ENCODE results near the gene DEPDC4. TPM values are rescaled to one million over a fixed set of nuclear protein-coding genes. Genes with fewer than 3 reads are reported as not detected.
"Not testable (repeated sequence)": the region's sequence is repeated elsewhere in the genome, so short reads cannot be mapped to it uniquely, and the experiment has no call there.

The DEPDC4 gene
- total RNA-seq (2014; rRNA removed; shearing (Covaris generic)): 4.2 and 5.1 TPM in 2 replicates

DNA sequence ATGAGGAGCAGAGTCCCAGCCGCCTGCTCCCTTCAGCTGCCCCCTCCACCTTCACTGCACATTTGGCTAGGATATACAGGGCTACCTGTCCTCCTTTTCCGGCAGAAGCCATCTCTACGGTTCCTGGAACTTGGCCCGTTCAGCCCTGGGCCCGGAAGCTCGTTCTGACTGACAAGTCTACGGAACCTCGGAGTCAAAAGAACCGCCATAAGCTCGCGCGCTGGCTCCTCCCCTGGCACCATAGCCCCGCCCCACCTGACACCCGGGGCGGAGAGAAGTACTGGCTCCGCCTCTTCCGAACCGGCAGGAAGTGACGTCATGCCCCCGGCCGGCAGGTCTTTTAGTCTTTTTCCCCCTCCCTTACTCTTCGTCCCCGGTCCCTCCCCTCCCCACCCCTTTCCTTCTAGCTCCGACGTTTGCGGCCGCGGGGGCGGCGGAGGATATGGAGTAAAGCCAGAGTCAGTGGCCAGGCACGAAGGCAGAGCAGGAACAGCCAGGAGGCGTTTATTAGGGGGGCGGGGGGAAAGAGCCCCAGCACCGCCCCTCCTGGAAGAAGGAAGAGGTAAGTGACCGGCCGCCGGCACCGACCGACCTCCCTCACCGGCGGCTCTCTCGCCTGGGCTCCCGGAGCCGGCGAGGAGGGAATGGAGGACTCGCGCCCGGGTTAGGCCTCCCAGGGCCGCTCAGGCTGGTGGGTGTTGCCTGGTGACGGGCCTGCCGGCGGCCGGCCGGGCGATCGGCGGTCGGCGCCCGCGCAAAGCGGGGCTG lies at the start of gene DEPDC4, which contains the start of gene SCYL2:
Gene DEPDC4, minus strand, starts transcription at position 245 of the 768 bp plus-strand sequence. Its CDS starts 3 bp downstream, at position 242.
Gene SCYL2, plus strand, starts transcription at position 343 of the 768 bp plus-strand sequence. CDS start 15,794 bp downstream, outside the sequence.
- peak; percentile 94 to 95 for DNase-seq
- no peaks in the 10 kb centered on the region for H3K9me3 ChIP-seq (replicated peaks)
- H3K27me3 ChIP-seq: no peaks in the 10 kb centered on the region
- H3K4me3 ChIP-seq: peak within 1 kb of the TSS; percentile 77
- no peaks in the 10 kb centered on the region for H3K36me3 ChIP-seq
- no peaks in the 10 kb centered on the region; the same call in 1 of the 2 replicates for H3K4me1 ChIP-seq
- H3K27ac ChIP-seq: peak within 1 kb of the TSS; percentile 62

DNA sequence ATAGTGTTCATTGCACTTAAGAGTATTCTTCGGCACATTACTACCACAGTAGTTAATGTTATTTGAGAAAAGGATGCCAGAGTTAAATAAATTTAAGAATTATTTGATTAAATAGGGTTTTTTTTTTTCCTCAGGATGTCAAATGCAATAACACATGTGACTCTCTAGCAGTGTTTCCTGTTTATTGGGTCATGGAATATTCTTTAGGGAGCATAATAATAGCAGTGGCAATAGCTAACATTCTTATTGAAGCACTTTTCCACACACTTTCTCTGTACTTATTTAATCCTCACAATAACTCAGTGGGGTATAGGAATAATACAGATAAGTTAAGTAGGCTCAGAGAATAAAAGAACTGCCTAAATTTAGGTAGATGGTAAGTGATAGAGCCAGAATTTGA lies 44.4 kb upstream of the DEPDC4 start:
- H3K9me3 ChIP-seq (replicated peaks): no peaks in the 10 kb centered on the region

DNA sequence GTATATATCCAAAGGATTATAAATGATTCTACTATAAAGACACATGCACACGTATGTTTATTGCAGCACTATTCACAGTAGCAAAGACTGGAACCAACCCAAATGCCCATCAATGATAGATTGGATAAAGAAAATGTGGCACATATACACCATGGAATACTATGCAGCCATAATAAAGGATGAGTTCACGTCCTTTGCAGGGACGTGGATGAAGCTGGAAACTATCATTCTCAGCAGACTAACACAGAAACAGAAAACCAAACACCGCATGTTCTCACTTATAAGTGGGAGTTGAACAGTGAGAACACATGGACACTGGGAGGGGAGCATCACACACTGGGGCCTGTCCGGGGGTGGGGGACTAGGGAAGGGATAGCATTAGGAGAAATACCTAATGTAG lies 41.3 kb upstream of the DEPDC4 start:
- DNase-seq; H3K27ac ChIP-seq; H3K9me3 ChIP-seq (replicated peaks); H3K27me3 ChIP-seq; H3K4me3 ChIP-seq; H3K4me1 ChIP-seq: not testable (repeated sequence)
- H3K36me3 ChIP-seq: peaks cover 14% of the 10 kb centered on the region

More for the DNA sequence above, 44.4 kb upstream of the DEPDC4 start:
- Histone ChIP-seq H3K4me3 (no peak overlapping the region), H3K27me3 (no peaks in the 10 kb centered on the region), H3K4me1 (no peaks in the 10 kb centered on the region), H3K27ac (no peak overlapping the region), H3K36me3 (peaks cover 25% of the 10 kb centered on the region)
- DNase-seq: no peak

DNA sequence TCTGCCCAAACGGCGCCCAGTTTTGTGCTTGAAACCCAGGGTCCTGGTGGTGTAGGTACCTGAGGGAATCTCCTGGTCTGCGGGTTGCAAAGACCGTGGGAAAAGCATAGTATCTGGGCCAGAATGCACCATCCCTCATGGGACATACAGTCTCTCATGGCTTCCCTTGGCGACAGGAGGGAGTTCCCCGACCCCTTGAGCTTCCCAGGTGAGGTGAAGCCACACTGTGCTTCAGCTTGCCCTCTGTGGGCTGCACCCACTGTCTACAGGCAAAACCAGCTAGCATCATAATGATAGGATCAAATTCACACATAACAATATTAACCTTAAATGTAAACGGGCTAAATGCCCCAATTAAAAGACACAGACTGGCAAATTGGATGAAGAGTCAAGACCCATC lies 37.5 kb upstream of the DEPDC4 start:
- peaks cover 19% of the 10 kb centered on the region for H3K36me3 ChIP-seq
- H3K4me1 ChIP-seq; DNase-seq; H3K27ac ChIP-seq; H3K9me3 ChIP-seq (replicated peaks); H3K4me3 ChIP-seq; H3K27me3 ChIP-seq: not testable (repeated sequence)

DNA sequence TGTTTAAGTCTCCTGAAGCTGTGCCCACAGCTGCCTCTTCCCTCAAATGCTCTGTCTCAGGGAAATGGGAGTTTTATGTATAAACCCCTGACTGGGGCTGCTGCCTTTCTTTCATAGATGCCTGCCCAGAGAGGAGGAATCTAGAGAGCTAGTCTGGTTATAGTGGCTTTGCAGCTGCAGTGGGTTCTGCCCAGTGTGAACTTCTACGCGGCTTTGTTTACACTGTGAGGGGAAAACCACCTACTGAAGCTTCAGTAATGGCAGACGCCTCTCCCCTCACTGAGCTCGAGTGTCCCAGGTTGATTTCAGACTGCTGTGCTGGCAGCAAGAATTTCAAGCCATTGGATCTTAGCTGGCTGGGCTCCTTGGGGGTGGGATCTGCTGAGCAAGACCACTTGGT lies 37.0 kb upstream of the DEPDC4 start:
- H3K9me3 ChIP-seq (replicated peaks): no peaks in the 10 kb centered on the region
- no peak overlapping the region for H3K4me3 ChIP-seq
- no peaks in the 10 kb centered on the region for H3K27me3 ChIP-seq
- H3K36me3 ChIP-seq: peaks cover 24% of the 10 kb centered on the region
- no peaks in the 10 kb centered on the region for H3K4me1 ChIP-seq
- no peak overlapping the region for H3K27ac ChIP-seq
- DNase-seq: no peak

DNA sequence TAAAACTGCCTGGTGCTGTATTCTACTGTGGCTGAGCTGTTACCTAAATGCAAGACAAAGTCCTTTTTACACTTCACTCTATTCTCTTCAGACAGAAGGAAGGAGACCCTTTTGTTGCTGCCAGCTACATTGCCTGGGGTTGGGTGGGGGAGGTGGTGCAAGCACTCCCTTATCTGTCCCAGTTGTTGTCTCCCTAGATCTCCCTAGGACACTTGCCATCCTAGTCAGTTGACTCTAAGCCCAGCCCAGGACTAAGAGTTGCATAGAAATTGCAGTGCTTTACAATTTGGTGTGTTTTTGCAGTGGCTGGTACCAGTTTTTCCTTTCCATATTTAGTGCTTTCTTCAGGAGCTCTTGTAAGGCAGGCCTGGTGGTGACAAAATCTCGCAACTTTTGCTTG lies 35.2 kb upstream of the DEPDC4 start:
- Histone ChIP-seq H3K4me3 (no peak overlapping the region), H3K36me3 (peaks cover 27% of the 10 kb centered on the region), H3K9me3 (replicated peaks) (no peaks in the 10 kb centered on the region), H3K4me1 (no peaks in the 10 kb centered on the region), H3K27ac (no peak overlapping the region), H3K27me3 (no peaks in the 10 kb centered on the region)
- DNase-seq: no peak

DNA sequence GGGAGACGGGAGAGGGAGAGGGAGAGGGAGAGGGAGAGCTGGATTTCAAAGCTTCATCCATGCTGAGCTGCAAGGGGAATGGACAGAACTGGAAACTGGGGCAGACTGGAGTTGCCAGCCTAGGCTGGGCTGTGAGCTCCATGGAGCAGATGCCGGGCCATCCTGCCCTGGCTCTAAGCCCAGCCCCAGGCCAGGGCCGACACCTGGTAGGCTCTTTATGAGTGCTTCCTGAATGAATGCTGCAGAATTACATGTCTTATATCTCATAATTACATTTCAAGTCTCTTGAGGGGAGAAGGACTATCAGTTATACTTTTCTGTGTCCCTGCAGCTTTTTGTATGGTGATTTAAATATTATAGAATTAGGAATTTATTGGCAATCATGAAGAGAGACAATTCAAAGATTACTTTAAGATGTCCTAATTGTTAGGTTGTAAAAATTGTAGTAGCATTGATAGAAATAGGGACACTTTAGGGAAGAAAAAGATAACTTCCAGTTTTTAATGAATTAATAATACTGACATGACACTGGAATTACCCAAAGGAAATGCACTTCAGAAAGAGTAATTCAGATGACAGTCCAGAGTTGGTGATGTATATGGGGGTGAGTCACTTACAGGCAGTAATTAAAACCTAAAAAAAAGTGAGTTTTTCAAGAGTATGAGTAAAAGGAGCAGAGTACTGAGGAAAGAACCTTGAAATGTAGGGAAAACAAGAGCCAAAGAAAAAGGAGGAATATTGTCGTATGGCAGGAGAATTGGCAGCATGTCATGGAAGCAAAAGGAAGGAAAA lies 29.1 kb upstream of the DEPDC4 start:
- Histone ChIP-seq H3K4me1 (no peaks in the 10 kb centered on the region), H3K36me3 (peaks cover 28% of the 10 kb centered on the region), H3K27me3 (no peaks in the 10 kb centered on the region), H3K4me3 (no peak overlapping the region), H3K27ac (no peak overlapping the region), H3K9me3 (replicated peaks) (no peaks in the 10 kb centered on the region)
- no peak for DNase-seq

DNA sequence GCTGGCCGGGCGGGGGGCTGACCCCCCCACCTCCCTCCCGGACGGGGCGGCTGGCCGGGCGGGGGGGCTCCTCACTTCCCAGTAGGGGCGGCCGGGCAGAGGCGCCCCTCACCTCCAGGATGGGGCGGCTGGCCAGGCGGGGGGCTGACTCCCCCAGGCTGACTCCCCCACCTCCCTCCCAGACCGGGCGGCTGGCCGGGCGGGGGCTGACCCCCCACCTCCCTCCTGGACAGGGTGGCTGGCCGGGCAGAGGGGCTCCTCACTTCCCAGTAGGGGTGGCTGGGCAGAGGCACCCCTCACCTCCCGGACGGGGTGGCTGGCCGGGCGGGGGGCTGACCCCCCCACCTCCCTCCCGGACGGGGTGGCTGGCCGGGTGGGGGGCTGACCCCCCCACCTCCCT lies 27.5 kb upstream of the DEPDC4 start:
- not testable (repeated sequence) for H3K4me1 ChIP-seq; H3K27ac ChIP-seq; DNase-seq; H3K4me3 ChIP-seq; H3K27me3 ChIP-seq; H3K9me3 ChIP-seq (replicated peaks)
- peaks cover 19% of the 10 kb centered on the region for H3K36me3 ChIP-seq

DNA sequence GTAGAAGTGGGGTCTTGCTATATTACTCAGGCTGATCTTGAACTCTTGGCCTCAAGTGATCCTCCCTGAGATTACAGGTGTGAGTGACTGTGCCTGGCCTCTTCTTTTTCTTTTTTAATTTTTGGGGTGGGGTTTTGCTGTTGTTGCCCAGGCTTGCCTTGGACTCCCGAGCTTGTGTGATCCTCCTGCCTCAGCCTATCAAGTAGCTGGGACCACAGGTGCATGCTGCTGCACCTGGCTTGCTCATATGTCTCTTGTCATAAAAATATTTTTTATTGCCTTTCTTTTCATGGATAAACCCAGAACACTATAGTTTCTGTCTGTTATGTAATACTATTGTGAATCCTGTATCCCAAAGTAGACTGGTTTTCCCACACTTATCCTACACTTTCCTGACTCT lies 26.1 kb upstream of the DEPDC4 start:
- H3K36me3 ChIP-seq: peaks cover 13% of the 10 kb centered on the region; the same call in 1 of the 2 replicates
- no peak overlapping the region for H3K4me3 ChIP-seq
- DNase-seq: no peak
- H3K27me3 ChIP-seq: no peaks in the 10 kb centered on the region
- no peaks in the 10 kb centered on the region for H3K9me3 ChIP-seq (replicated peaks)
- no peaks in the 10 kb centered on the region for H3K4me1 ChIP-seq
- no peak overlapping the region for H3K27ac ChIP-seq

DNA sequence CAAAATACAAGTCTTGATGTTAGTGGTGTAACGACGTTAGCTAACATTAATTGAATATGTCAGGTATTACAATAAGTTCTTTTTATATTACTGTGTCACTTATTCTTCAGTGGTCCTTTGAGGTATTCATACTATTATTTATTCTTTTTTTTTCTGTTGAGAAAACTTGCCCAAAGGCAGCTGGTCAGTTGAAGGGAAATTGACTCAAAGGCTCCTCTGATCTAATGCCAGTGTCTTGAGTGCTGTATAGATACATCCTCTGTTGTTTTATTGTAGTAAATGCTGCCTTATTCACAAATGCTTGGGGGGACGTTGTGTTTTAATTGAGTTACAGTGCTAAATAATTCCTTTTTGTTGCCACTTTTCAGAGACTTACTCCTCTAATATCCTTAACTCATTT lies 23.1 kb upstream of the DEPDC4 start:
- Histone ChIP-seq H3K27me3 (no peaks in the 10 kb centered on the region), H3K27ac (no peak overlapping the region), H3K4me1 (no peaks in the 10 kb centered on the region), H3K9me3 (replicated peaks) (no peaks in the 10 kb centered on the region), H3K4me3 (no peak overlapping the region), H3K36me3 (peaks cover 11% of the 10 kb centered on the region)
- DNase-seq: no peak

DNA sequence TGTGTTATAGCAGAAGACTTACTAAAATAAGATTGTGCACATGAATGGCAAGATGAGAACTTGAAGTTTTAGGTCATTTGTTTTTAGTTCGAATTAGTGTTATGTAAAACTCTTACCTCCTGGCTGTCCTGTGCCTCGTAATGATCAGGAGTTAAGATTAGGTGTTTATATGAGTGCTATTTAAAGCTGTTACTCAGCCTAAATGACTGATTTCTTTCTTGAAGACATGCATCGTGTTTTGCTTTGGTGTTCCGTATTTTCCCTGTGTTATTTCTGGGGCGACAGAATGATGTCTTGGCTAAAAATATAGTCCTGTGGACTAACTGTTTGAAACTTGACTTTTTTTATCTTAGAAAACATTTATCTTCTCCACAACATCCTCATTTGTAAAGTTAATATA lies 22.2 kb upstream of the DEPDC4 start:
- DNase-seq: no peak
- no peaks in the 10 kb centered on the region for H3K4me1 ChIP-seq
- peaks cover 11% of the 10 kb centered on the region for H3K36me3 ChIP-seq
- no peaks in the 10 kb centered on the region for H3K27me3 ChIP-seq
- H3K27ac ChIP-seq: no peak overlapping the region
- H3K9me3 ChIP-seq (replicated peaks): no peaks in the 10 kb centered on the region
- no peak overlapping the region for H3K4me3 ChIP-seq

DNA sequence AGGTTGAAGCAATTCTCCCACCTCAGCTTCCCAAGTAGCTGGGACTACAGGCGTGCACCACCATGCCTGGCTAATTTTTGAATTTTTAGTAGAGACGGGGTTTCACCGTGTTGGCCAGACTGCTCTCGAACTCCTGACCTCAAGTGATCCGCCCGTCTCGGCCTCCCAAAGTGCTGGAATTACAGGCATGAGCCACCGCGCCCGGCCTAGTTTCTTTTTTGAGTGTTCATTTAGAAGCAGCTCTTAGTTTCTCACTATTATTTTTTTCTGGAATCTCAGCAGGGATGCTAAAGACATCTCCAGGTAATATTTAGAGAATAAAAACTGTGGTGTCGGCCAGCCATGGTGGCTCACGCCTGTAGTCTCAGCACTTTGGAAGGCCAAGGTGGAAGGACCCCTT lies 17.7 kb upstream of the DEPDC4 start:
- not testable (repeated sequence) for H3K9me3 ChIP-seq (replicated peaks); DNase-seq; H3K27ac ChIP-seq

DNA sequence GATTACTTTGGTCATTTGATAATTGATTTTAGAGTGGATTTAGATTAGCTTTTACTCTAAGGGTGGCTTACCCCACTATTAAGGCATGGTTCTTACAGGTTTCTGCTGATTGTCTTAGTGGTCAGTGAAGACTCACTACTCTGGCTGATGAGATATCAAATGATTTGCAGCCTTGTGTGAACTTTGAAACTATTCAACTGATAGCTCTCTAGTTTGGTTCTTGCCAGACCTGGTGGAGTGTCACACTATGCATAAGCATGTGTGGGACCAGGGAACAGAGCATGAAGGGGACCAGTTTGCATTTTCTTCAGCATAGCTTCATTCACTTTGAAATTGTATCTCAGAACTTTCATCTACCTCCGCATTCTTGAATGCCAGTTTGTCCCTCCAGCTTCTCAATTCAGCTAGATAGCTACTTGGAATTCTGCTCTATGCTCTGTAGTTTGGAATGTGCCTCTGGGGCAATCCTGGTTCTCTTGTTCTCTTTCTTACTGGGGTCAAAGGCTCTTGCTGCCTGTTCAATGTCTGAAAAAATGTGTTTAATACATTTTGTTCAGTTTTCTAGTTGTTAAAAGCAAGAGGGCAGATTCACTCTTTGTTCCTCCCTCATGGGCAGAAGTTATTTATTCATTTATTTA lies 12.8 kb upstream of the DEPDC4 start:
- peaks cover 5% of the 10 kb centered on the region for H3K36me3 ChIP-seq
- H3K9me3 ChIP-seq (replicated peaks): no peaks in the 10 kb centered on the region; the same call in 1 of the 2 replicates
- H3K4me3 ChIP-seq: no peak overlapping the region
- H3K4me1 ChIP-seq: no peaks in the 10 kb centered on the region
- DNase-seq: no peak
- H3K27me3 ChIP-seq: no peaks in the 10 kb centered on the region
- H3K27ac ChIP-seq: no peak overlapping the region

More for the DNA sequence above, 17.7 kb upstream of the DEPDC4 start:
- H3K27me3 ChIP-seq, H3K4me3 ChIP-seq, H3K4me1 ChIP-seq, H3K36me3 ChIP-seq: not testable (repeated sequence)

DNA sequence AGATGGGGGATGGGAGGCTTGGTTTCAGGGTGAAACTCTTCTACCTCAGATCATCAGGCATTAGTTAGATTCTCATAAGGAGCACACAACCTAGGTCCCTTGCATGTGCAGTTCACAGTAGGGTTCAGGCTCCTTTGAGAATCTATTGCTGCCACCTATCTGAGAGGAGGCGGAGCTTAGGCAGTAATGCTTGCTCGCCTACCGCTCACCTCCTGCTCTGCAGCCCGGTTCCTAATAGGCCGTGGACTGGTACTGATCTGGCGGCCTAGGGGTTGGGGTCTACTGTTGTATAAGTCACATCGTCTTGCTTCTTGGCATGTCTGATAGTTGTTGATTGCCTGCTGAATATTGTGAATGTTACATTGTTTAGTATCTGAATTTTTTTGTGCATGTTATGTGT lies 12.3 kb upstream of the DEPDC4 start:
- H3K9me3 ChIP-seq (replicated peaks): no peaks in the 10 kb centered on the region; the same call in 1 of the 2 replicates
- no peak overlapping the region for H3K4me3 ChIP-seq
- no peak for DNase-seq
- no peaks in the 10 kb centered on the region for H3K27me3 ChIP-seq
- no peaks in the 10 kb centered on the region for H3K4me1 ChIP-seq
- H3K36me3 ChIP-seq: peaks cover 5% of the 10 kb centered on the region
- H3K27ac ChIP-seq: no peak overlapping the region

DNA sequence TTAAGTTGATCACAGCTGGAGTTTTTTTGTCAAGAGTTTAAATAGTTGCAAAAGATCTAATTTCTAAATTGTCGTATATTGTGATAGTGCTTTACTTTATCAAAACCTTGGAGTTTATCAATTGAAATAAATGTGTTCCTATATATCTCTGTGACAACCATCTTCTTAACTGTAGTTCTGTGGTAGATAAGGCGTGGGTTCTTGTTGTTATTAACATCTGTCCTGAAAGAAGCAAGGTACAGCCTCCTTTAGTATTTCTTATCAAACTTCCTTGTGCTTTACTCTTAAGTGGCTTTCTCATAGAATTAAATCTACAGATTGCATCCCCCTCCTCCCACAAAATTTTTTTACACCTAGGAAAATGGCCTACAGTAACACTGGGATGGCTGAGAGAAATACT lies 7.4 kb upstream of the DEPDC4 start:
- Histone ChIP-seq H3K9me3 (replicated peaks) (no peaks in the 10 kb centered on the region; the same call in 1 of the 2 replicates), H3K27ac (no peak overlapping the region), H3K4me3 (no peak overlapping the region), H3K4me1 (no peaks in the 10 kb centered on the region), H3K36me3 (peaks cover 5% of the 10 kb centered on the region), H3K27me3 (no peaks in the 10 kb centered on the region)
- no peak for DNase-seq
